22Rv1 (cell line): Measurements from ENCODE around the gene RALY.

ENCODE experiments used
- CTCF ChIP-seq: fragments of 450-650 bp; IDR thresholded peaks from 2 replicates; pipeline ENCODE4 v1.5.1; 2017; ENCODE audit warnings: mild to moderate bottlenecking
- ZFX ChIP-seq: fragments of 450-650 bp; IDR thresholded peaks from 2 replicates; pipeline ENCODE4 v1.6.1; 2017; ENCODE audit warnings: antibody characterized with exemption, borderline replicate concordance

DNA sequence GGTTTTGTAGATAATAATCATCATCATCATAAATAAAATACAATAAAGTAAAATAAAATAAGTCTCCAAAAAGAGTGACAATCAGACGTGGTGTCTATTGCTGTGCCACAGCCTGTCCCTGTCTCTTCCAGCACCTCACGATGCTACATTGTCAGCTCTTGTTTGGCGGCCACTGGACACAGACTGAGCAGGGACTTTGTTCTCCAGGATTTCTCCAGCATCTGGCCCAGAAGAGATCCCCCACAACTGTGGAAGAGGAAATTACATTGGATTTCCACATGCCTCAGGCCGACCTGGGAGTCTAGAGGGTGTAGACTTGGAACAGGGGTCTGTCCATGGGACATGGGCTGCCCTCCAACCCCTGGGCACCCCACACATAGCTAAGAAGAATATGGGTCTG, 39.2 kb upstream of the RALY start:
- TF ChIP-seq CTCF (no peak), ZFX (no peak)
